Mucosa of gallbladder (tissue), 1 donor: ENCODE data around the gene DKK1. TPM values are rescaled to one million over a fixed set of nuclear protein-coding genes. Genes with fewer than 3 reads are reported as not detected.

ENCODE experiments used
- DNase-seq: peaks from one replicate; pipeline ENCODE4 v3.0.0-alpha.2; 2020; ENCODE audit warnings: low spot score
- total RNA-seq: library from RNA; stranded (reverse); gene quantifications from one replicate; pipeline ENCODE4 v1.2.1, GENCODE V29; 2021
- donor health status: DM: no; HTN: no; CAD: no.

The DKK1 gene, protein sequence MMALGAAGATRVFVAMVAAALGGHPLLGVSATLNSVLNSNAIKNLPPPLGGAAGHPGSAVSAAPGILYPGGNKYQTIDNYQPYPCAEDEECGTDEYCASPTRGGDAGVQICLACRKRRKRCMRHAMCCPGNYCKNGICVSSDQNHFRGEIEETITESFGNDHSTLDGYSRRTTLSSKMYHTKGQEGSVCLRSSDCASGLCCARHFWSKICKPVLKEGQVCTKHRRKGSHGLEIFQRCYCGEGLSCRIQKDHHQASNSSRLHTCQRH
- 9.3 TPM for total RNA-seq

DNA sequence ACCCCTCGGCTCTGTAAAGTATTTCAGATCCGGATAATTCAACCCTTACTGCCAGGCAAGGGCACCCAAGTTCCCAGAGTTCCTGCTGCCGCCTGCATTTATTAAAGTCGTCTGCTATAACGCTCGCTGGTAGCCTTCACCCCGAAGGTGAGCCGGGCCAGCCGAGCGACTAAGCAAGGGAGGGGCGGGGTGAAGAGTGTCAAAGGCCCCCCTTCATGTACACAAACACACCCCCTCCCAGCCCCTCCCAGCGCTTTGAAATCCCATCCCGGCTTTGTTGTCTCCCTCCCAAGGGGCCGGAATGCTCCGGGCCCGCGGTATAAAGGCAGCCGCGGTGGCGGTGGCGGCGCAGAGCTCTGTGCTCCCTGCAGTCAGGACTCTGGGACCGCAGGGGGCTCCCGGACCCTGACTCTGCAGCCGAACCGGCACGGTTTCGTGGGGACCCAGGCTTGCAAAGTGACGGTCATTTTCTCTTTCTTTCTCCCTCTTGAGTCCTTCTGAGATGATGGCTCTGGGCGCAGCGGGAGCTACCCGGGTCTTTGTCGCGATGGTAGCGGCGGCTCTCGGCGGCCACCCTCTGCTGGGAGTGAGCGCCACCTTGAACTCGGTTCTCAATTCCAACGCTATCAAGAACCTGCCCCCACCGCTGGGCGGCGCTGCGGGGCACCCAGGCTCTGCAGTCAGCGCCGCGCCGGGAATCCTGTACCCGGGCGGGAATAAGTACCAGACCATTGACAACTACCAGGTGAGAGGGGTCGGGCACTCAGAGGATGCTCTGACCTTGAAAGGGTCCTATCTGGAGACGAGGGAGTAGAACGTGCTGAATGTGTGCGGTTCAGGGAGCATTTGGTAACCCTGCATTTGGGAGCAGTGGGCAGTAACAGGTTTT is at the start of gene DKK1:
DKK1 (plus strand) TSS at position 349 of the 889 bp plus-strand sequence; CDS start at position 503, 154 bp downstream.
- peak; percentile 78 for DNase-seq

DNA sequence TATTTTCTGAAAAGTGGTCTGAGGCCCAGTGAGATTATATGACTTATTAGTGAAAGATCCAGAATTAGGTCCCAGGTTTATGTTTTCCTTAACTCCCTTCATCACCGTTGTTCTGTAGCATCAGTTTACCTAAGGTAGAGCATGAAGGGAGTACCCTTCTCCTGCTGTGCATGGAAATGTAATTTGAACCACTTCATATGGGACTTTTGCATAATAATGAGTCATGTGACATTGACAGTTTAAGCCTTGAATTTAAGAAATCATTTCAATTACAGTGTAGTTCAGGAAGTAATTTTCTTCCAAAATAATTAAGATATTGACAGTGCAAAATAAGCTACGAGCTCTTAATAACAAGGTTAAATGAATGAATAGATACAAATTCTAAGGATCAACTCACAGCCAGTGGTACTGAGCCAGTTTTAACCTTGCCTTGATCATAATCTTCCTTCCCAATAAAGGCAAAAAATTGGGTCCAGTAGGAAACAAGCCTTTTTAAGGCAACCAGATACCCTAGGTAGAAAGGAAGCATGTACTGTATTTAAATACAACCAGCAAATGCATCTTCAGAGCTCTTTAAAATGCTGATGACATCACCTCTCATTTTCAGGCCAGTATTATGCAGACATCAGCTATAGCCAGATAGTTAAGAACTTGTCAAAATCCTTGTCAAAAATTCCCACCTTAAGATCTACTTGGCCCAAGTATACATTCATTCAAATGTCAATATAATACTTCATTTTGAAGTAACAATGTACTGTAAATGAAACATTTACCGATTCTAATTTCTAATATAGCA is 48.8 kb upstream of the DKK1 start:
- no peak for DNase-seq

DNA sequence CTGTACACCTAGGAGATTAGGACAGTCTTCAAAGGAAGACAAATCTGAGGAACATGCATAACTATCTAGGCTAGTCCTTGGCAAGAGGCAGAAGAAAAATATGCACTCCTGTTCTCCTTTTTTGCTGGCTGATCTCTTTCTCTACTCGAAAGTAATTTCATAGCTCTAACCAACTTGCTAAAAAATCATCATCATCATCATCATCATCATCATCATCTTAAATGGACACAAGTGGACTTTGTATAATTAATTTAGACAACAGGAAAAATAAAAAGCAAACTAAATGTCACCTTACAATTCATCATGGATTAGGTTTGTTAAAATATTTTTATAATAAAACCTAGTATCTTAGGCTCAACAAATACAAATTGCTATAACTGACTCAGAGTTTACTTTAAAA is 47.2 kb upstream of the DKK1 start:
- no peak for DNase-seq

DNA sequence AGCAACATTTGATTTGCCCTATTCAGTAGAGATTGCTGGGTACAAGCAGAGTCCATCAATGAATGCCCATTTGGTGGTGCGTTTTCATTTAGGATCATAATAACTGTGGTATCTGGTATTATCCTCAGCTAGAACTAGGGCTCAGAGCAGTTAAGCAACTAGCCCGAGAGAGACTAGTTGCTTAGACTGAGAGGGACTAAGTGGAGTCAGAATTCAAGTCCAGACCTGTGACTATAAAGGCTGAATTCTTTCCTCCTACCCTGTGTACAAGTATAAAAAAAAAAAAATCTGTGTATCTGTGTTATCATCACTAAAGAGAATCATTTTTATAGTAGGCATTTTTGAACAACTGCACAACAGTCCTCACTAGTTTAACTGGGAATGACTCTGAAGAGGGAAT is 45.3 kb upstream of the DKK1 start:
- no peak for DNase-seq

DNA sequence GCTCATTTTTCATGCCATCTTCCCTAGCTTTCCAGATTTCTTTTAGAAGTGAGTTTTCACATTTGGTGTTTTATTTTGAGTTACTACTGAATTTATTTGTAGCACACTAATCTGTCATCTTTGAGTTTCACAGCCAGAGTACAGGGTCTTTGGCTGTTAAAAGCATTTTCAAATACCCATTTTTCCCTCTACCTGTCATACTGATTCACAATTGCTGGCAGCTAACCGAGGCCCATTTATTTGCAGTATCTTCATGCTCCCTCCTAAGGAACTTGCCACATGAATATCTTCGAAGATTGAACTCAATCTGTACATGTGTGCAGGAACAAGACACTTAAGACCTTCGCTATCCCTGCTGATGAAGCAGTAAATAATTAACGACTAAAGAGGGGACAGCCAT is 44.8 kb upstream of the DKK1 start:
- DNase-seq = no peak

DNA sequence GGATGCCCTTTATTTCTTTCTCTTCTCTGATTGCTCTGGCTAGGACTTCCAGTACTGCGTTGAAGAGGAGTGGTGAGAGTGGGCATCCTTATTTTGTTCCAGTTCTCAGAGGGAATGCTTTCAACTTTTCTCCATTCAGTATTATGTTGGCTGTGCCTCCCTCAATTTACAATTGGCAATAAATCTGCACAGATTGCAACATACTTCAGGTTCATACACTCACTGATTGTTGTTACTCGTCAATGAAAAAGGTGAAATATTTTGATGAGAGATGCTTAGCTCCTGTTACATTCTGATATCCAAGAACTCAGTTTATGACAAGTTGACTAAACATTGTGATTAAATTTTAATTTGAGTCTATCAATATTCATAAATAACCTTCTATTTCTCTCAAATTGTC is 37.9 kb upstream of the DKK1 start:
- no peak for DNase-seq

DNA sequence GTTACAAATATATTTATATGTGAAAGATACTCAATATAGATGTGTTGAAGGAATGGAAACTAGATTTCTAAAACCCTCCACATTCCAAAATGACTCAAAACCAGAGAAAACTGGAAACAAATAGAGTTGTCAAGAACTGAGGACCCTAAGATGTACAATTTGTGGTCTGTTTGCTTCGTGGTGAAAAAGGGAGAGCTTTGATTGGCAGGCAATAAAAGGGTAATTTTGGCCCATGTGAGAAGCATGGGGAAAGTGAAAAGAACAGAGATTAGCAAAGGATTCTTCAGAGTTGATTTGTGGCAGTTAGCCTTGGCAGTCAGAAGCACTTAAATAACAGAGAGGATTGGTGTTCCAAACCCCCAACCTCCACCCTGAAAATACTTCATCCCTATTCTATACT is 37.1 kb upstream of the DKK1 start:
- no peak for DNase-seq

DNA sequence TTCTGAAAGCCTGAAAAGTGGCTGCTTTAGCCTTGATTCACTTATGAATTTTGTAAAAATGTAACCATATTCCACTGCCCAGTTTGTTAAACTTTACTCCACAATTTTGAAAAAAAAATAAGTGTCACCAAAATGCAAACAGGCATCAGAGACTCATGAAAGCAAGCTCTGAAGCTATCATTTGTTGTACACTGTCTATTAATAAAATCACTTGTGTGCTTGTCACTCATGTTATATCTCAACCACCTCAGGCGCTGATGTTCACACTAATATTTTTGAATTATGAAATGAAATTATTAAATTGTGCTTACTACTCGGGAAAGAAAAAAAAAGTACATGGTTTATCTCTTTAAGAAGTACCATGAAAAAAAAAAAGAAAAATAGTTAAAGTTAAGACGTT is 34.5 kb upstream of the DKK1 start:
- no peak for DNase-seq

DNA sequence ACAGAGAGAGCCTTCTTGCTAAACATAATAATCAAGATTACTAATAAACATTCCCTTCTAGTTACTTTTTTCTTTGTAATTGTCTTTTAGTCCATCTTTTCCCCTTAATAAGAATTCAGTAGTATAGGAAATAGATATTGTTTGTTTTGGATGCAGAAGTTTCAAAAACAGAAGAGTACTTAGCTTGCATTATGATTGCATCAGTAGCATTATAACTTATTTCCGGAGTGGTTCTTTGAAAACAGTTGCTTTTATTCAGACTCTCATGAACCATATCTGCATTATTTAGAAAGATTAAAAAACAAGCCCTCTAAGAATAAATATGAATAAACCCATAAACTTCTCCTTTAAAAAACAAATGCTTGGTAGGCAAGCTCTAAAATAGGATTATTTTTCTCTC is 34.0 kb upstream of the DKK1 start:
- DNase-seq = no peak

DNA sequence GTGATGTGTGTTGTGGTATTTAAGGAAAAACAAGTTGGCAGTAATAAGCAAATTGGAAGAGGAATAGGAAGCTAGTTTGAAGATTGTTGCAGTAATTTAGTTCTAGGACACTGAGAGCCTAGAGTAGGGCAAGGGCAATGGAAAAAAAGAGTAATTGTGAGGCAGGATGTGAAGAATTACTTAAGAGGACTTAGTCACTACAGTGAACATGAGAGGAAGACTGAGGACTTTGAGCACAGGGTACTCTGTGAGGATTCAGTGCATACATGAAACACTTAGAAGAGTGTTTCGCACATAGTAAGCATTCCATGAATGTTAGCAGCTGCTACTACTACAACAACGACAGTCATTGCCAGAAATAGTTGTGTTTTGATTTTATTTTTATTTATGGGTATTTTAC is 30.9 kb upstream of the DKK1 start:
- DNase-seq = no peak

DNA sequence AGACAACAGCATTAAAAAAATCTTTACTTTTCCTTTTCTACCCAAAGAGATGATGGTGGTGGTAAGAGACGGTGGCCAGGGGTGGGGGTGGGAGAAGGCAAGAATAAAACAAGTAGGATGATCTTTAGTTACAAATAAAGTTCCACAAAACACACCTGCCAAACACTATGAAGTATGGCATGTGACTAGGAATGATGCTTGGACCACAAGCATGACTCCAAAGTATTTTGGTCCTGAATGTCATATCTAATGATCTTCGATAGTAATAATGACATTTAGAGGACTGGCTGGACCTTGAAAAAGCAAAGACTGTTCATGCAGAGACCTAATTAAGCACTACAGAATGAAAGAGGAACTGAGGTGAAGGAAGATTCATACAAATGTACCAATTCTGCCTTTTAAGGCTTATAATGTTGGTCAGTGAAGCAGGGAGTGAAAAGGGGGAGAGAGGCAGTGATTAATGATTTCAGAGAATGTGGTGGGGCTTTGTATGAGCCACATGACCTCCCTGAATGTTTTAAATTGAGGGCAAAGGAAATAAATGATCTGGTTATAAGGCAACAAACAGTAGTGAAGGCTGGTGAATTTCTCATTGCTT is 29.6 kb upstream of the DKK1 start:
- DNase-seq = no peak

DNA sequence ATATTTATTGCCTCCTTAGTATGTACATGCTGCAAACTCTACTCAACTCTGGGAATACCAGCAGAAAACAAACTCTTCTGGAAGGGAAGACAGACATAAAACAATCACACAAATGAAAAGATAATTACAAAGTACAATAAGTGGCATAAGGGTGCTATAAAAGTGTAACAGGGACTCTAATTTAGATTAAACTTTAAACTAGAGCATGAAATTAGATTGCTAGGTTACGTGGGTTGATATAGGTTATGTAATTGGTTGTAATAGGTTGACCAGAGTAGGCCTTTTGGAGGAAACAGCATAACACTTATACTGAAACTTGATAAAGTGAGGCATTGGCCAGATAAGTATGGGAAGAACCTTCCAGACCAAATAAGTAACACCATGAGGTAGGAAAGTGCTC is 26.2 kb upstream of the DKK1 start:
- DNase-seq = no peak

DNA sequence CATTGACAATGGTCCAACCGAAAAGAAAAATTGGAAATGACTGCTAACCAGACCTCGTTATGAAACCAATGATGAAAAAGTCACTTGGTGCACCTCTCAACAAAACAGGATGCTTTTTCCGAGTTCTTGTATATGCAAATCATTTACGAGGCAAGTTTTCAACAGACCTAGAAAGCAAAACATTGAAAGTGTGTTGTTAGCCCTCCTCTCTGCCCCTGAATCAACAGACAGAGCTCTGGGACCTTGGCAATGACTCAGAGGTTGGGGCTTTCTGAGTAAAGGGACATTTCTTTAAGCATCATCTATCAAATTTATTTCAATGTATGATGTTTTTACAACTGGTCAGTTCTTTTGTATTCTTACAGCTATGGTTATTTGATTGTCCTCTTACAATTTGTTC is 16.3 kb upstream of the DKK1 start:
- no peak for DNase-seq

DNA sequence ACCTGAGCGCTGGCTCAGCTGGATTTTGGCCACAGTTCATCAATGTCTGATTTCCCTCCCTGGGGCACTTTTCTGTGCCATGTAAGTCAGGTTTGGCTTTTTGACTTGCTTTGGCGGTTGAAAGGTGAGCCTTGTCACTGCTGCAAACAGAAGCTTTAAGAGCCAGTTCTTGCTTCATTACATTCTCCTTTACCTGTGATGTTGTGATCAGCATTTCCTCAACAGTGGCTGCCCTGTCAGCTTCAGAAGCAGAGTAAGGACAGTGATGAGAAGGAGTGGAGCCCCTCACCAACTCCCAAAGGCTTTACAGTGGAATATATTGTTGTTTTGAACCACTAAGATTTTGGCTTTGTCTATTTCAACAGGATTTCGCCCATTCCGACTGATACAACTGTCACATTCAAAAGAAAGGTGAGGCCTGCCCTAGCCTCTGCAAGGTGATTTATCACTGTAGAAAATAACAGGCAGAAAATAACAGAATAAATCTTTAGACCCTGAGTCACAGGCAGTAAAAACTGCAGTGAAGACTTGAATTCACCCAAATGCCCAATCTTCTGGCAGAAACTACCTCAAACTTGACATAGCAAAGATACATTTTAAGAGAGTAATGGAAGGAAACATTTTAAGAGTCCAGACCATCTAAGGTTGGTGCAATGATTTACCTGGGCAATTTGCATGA is 13.3 kb upstream of the DKK1 start:
- no peak for DNase-seq

DNA sequence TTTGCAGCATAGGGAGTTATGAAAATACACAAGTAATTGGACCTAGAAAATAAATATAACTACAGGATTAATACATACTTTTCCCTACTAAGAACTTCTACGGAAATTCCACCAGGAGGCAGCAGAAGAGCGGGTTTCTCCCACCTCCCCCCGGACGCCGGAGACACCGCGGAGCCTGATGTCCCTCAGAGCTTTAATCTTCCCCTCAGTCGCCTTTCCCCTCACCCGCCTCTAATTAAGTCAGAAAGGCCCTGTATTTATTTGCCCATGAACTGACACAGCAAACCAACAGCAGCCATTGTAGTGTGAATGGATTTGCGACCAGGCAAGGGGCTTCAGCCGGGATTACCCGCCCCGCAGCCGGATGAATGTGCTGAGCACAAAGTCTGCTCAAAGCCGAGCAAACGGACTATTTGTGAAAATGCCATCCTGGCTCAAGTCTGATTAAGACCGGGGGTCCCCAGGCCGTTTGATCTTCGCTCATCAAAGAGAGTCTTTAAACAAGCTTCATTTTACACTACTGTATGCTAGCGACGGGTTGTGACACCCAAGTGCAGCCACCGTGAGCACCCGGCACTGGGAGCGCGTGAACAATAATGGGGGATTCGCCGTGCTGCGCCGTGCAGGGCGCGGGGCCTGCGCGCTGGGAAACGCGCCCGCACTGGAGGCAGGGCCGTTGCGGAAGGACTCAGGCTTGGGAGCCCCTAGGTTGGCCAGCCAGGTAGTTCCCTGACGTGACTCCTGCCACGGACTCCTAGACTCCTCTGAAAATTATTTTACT is 5.6 kb upstream of the DKK1 start:
- DNase-seq = peak; percentile 53

DNA sequence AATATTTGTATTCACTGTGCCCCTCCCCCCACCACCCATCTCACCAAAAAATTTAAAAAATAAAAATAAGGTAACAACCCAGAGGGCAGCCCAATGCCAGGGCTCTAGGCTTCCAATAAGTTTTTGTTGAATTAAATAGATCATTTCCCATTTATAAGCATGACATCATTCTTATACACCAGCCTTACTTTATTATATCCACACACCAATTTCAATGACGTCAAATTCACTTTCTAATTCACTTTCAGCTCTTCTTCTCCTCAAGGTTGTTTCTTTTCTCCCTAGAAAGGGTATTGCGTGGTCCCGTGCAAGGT is 1.2 kb upstream of the DKK1 start:
- no peak for DNase-seq

DNA sequence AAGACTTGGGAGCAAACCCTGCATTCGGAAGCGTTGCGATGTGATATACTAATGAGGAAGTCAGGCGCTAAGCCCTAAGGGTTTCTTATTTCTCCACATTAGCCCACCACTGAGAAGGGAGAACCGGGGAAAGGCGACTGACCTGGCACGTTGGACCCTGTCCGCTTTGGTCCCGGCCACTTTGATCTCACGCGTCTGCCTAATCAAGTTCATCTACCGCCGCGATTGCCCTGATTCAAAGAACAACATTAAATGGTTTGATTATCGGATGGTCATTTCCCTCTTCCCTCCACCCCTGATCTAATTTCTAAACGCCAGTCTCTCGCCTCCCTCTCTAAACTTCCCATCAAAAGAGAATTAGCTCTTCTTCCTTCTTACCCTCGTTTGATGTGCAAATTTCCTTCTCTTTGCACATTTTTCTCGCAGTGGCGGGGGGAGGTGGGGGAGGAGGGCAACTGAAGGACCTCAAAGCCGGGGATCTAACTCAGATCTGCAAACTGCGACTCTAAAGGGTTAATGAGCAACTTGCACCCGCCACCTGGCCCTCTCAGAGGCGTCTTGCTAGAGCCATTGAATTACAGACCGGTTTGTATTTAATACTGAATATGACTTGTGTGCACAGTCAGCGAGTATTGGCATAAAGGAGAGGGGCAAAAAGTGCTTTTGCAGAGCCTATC is 687 bp upstream of the DKK1 start:
- DNase-seq = no peak

DNA sequence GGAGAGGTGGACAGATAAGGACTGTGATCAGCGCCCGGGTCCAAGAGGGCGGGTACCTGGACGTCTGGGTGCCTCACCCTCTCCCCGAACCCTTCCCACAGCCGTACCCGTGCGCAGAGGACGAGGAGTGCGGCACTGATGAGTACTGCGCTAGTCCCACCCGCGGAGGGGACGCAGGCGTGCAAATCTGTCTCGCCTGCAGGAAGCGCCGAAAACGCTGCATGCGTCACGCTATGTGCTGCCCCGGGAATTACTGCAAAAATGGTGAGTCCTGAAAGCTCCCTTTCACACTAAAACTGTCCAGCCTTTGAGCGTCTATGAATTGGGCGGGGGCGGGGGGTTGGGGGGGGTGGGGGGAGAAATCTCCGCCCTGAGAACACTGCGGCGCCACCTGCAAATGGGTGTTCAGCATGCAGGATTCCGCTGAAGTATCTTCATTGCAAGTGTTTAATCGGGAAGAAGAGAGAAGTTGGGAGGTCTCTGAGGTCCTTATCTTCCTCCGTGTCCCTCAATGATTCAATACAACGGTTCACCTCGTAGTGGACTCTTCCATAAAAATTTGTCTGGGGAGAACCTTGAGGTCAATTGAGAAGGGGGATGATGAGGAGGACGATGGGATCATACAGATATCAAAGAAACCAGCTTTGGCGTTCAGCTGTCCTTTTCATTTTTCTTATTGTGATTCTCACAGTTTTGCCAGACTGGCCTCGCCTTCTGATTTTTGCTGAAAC is 906 bp downstream of the DKK1 start:
- no peak for DNase-seq

DNA sequence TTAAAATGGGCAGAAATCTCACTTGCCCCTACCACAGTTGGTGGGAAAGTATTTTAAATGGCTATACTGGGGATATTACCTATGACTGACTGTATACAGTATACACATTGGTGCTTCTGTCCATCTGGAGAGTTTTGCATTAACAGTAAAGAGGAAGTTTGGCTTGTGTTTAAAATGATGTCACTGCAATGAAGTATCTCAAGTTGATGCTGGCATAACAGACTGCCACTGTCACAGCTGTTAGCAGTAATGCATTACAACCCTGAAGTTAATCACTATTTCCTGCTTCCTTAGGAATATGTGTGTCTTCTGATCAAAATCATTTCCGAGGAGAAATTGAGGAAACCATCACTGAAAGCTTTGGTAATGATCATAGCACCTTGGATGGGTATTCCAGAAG is 1.9 kb downstream of the DKK1 start:
- DNase-seq = no peak

DNA sequence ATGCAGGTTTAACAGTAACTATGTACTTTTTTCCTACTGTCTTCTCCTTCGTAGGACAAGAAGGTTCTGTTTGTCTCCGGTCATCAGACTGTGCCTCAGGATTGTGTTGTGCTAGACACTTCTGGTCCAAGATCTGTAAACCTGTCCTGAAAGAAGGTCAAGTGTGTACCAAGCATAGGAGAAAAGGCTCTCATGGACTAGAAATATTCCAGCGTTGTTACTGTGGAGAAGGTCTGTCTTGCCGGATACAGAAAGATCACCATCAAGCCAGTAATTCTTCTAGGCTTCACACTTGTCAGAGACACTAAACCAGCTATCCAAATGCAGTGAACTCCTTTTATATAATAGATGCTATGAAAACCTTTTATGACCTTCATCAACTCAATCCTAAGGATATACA is 2.4 kb downstream of the DKK1 start:
- no peak for DNase-seq
